K562 (cell line): ENCODE results near the gene H3-3A. TPM values are rescaled to one million over a fixed set of nuclear protein-coding genes. Genes with fewer than 3 reads are reported as not detected.

ENCODE experiments used
- ATAC-seq: fragments of 200-7000 bp; cut with Tn5 transposase; 3 replicates; pipeline ENCODE4 v1.9.1; 2020; ENCODE audit warnings: moderate library complexity
- BruUV-seq: library from RNA; stranded (reverse); fragments of 400-500 nt; replicated peaks from 2 replicates; lab custom pipeline; 2021; lab: Mats Ljungman, UMichigan
- CTCF ChIA-PET: fragments of 300-600 bp; formaldehyde crosslinking; extraction: SDS; loops from one replicate; lab custom pipeline; 2021; ENCODE audit warnings: low intra/inter-chr PET ratio; lab: Yijun Ruan, JAX
- POLR2A ChIA-PET: fragments of 300-600, 350-650 bp; sonication (Branson Sonifier 250); formaldehyde crosslinking; extraction: SDS; loops from one replicate; lab custom pipeline; 2021; ENCODE audit warnings: antibody characterized with exemption, inconsistent platforms; lab: Yijun Ruan, JAX
- DNase-seq, 4 experiments: peaks; one replicate each; pipeline versions ENCODE4 v3.0.0 to v3.0.0-alpha.2; 2011 to 2018; ENCODE audit warnings: low spot score in 3 of 4, mixed read lengths in 3 of 4; ENCODE audit errors: extremely low read depth in 1 of 4
- FAIRE-seq: peaks from 2 replicates; lab custom pipeline; 2011; peaks lifted over from hg19 to GRCh38; lab: Jason Lieb, UNC
- H2AFZ ChIP-seq: 2 replicates; pipeline ENCODE4 v1.6.0; 2011; ENCODE audit warnings: low read depth, low read length, control low read depth, inconsistent platforms
- H3K27ac ChIP-seq: fragments of 200-600 bp; 3 replicates; pipeline ENCODE4 v1.8.0; 2011; ENCODE audit warnings: low read depth, mild to moderate bottlenecking, control low read depth, inconsistent platforms, low read length, moderate library complexity, mixed read lengths; ENCODE audit errors: extremely low read depth
- H3K27me3 ChIP-seq, 2 experiments: fragments of 300-600 bp in 1 of 2; 2 replicates in 1 of 2; 3 replicates in 1 of 2; pipeline versions ENCODE4 v1.6.0 to v1.8.0; 2011; ENCODE audit warnings: inconsistent platforms in 2 of 2, low read length in 2 of 2, mild to moderate bottlenecking in 1 of 2, mixed read lengths in 1 of 2, moderate library complexity in 1 of 2; ENCODE audit not compliant: control insufficient read depth in 2 of 2, insufficient read depth in 2 of 2
- H3K36me3 ChIP-seq: fragments of 300-600 bp; 3 replicates; pipeline ENCODE4 v1.8.0; 2011; ENCODE audit warnings: mild to moderate bottlenecking, low read length, inconsistent platforms; ENCODE audit not compliant: control insufficient read depth, insufficient read depth
- H3K4me1 ChIP-seq, 2 experiments: fragments of 200-600 bp in 1 of 2; replicated peaks in 1 of 2; 2 replicates in 1 of 2; 3 replicates in 1 of 2; pipeline versions ENCODE4 v1.5.1 to v1.8.0; 2011; ENCODE audit warnings: inconsistent platforms in 2 of 2, low read length in 2 of 2, mild to moderate bottlenecking in 1 of 2, mixed read lengths in 1 of 2, moderate library complexity in 1 of 2; ENCODE audit not compliant: control insufficient read depth in 2 of 2, insufficient read depth in 2 of 2
- H3K4me2 ChIP-seq: 2 replicates; pipeline ENCODE4 v1.6.1; 2011; ENCODE audit warnings: low read length, control low read depth, inconsistent platforms, mixed read lengths; ENCODE audit not compliant: insufficient read depth
- H3K4me3 ChIP-seq: fragments of 200-600 bp; sonication (generic), shearing (Covaris generic); 2 replicates; pipeline ENCODE4 v1.5.1; 2016; ENCODE audit warnings: control low read depth, inconsistent platforms
- H3K79me2 ChIP-seq: fragments of 200-600 bp; 3 replicates; pipeline ENCODE4 v1.8.0; 2011; ENCODE audit warnings: low read length, inconsistent platforms; ENCODE audit not compliant: control insufficient read depth, insufficient read depth
- H3K9ac ChIP-seq, 2 experiments: 2 replicates each; pipeline versions ENCODE4 v1.6.0 to v1.6.1; 2011; ENCODE audit warnings: low read depth in 2 of 2, low read length in 2 of 2, control low read depth in 1 of 2, inconsistent platforms in 1 of 2, mild to moderate bottlenecking in 1 of 2, mixed read lengths in 1 of 2; ENCODE audit not compliant: insufficient read depth in 1 of 2
- H3K9me1 ChIP-seq: one replicate; pipeline ENCODE4 v1.6.0; 2011; ENCODE audit warnings: inconsistent platforms, mild to moderate bottlenecking, low read length, moderate library complexity; ENCODE audit not compliant: control insufficient read depth, insufficient read depth
- H3K9me3 ChIP-seq: replicated peaks from 2 replicates; pipeline ENCODE4 v1.5.1; 2011; ENCODE audit warnings: low read depth, low read length, inconsistent platforms; ENCODE audit not compliant: control insufficient read depth, insufficient read depth
- H4K20me1 ChIP-seq: replicated peaks from 2 replicates; pipeline ENCODE4 v1.6.1; 2011; ENCODE audit warnings: low read length, inconsistent platforms, mixed read lengths; ENCODE audit not compliant: control insufficient read depth, insufficient read depth
- BACH1 ChIP-seq: fragments of 200-800 bp; sonication (Bioruptor generic); IDR thresholded peaks from 2 replicates; pipeline ENCODE4 v1.6.1; 2016; ENCODE audit warnings: missing genetic modification characterization, missing compliant biosample characterization
- BRD9 ChIP-seq: fragments of 450-650 bp; IDR thresholded peaks from 2 replicates; pipeline ENCODE4 v1.6.1; 2018; ENCODE audit warnings: low read depth; ENCODE audit not compliant: partially characterized antibody
- FOSL1 ChIP-seq: fragments of 200-800 bp; sonication (Bioruptor generic); conservative IDR thresholded peaks from 2 replicates; pipeline ENCODE4 v1.6.1; 2016; ENCODE audit warnings: missing genetic modification characterization, missing compliant biosample characterization
- ILK ChIP-seq: fragments of 450-650 bp; IDR thresholded peaks from 2 replicates; pipeline ENCODE4 v1.6.1; 2016; ENCODE audit warnings: missing genetic modification characterization, low read depth, mild to moderate bottlenecking, missing compliant biosample characterization, moderate library complexity, borderline replicate concordance
- TAF9B ChIP-seq: fragments of 450-650 bp; IDR thresholded peaks from 2 replicates; pipeline ENCODE4 v1.6.1; 2018; ENCODE audit warnings: mild to moderate bottlenecking; ENCODE audit not compliant: partially characterized antibody
- TEAD4 ChIP-seq, 2 experiments: sonication (generic) in 1 of 2; formaldehyde crosslinking in 1 of 2; IDR thresholded peaks; 2 replicates each; pipeline versions ENCODE4 v1.6.1 to v1.8.0; 2012 to 2022; ENCODE audit warnings: borderline replicate concordance in 1 of 2, inconsistent platforms in 1 of 2, low read length in 1 of 2, mild to moderate bottlenecking in 1 of 2, missing genetic modification reagents in 1 of 2
- TGIF2 ChIP-seq: sonication (generic); formaldehyde crosslinking; IDR thresholded peaks from 2 replicates; pipeline ENCODE4 v1.8.1; 2022; ENCODE audit warnings: mild to moderate bottlenecking, missing genetic modification reagents, moderate library complexity
- ZBTB12 ChIP-seq: fragments of 250-450 bp; sonication (Bioruptor Pico); IDR thresholded peaks from 2 replicates; pipeline ENCODE4 v1.4.0; 2020
- ZNF354B ChIP-seq: fragments of 250-450 bp; sonication (Bioruptor Pico); IDR thresholded peaks from 2 replicates; pipeline ENCODE4 v1.4.0; 2020
- WGBS: fragments of 100-300 bp; shearing (Covaris generic); methylation state at CpG from one replicate; pipeline ENCODE4 v1.1.6; 2016; ENCODE audit warnings: low coverage, mixed read lengths; ENCODE audit not compliant: insufficient coverage; ENCODE audit errors: missing lambda C conversion rate; 5-methylcytosine and 5-hydroxymethylcytosine counted together
- in situ Hi-C: fragments of 300-500 bp; cut with MboI; formaldehyde crosslinking; loops from 4 replicates; pipeline ENCODE4 v1.15.0; 2018; ENCODE audit warnings: inconsistent platforms, mixed read lengths
- intact Hi-C: fragments of 100-400 bp; cut with micrococcal nuclease; formaldehyde crosslinking; loops from 2 replicates; pipeline ENCODE4 v1.14.2; 2022
- polyA plus RNA-seq, 8 experiments: library from polyadenylated mRNA; depleted of rRNA in 4 of 8; stranded (reverse) in 5 of 8; unstranded in 3 of 8; fragments of >200 nt; fragmentation: Nextera tagmentation in 2 of 8; fragmentation: Illumina TruSeq in 1 of 8; extraction: Ambion mirVana in 2 of 8; extraction: Trizol in 1 of 8; gene quantifications; 2 replicates each; pipeline versions ENCODE4 v1.2.1 to v1.2.3, GENCODE V29; 2011 to 2014; ENCODE audit warnings: inconsistent platforms in 1 of 8, missing spikeins in 1 of 8
- total RNA-seq, 7 experiments: library from RNA; depleted of rRNA in 6 of 7; stranded (reverse); fragments of >200 nt in 6 of 7; fragmentation: Illumina TruSeq in 2 of 7; extraction: Trizol in 2 of 7; gene quantifications; 2 replicates each; pipeline versions ENCODE4 v1.2.1 to v1.2.3, GENCODE V29; 2011 to 2021; ENCODE audit warnings: low replicate concordance in 1 of 7
- TF ChIP-seq, protein P1 (sequence below): IDR thresholded peaks from 2 replicates; pipeline ENCODE4 v1.6.1; 2016; ENCODE audit warnings: missing genetic modification characterization, missing compliant biosample characterization
- TF ChIP-seq, protein P2 (sequence below): fragments of 200-400 bp; formaldehyde crosslinking; IDR thresholded peaks from 2 replicates; pipeline ENCODE4 v1.6.1; 2017; ENCODE audit warnings: mild to moderate bottlenecking, low read depth, low read length, moderate library complexity
- TF ChIP-seq, protein P3 (sequence below): fragments of 450-650 bp; formaldehyde crosslinking; IDR thresholded peaks from 2 replicates; pipeline ENCODE4 v1.4.0; 2022; ENCODE audit warnings: mild to moderate bottlenecking, moderate library complexity

The H3-3A gene
- total and polyA plus RNA-seq, 9 of the 15 experiments (the other 6 are each of a cell fraction or from before 2014, with no cell fraction given): 426 to 1,083 (median 591) TPM

DNA sequence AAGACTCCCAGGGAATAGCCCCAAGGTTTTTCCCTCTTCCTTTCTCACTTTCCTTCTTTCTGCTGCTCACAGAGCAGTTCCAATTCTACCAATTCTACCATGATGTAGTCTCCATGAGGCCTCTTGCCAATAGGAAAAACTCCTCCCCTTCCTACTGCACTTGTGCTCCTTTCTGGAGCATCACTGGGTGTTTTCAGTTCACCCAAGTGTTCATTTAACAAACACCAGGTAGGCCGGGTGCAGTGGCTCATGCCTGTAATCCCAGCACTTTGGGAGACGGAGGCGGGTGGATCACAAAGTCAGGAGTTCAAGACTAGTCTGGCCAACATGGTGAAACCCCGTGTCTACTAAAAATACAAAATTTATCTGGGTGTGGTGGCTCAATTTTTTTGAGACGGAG is 26.6 kb upstream of the H3-3A start:
- no peak overlapping the region for H3K4me2 ChIP-seq
- in situ Hi-C loops (no loop called here), intact Hi-C loops (no loop called here)
- ChIA-PET POLR2A (interaction anchor here (0.7 kb wide), 1 partner anchor 467 kb away, joined by 3 read pairs; no protein-coding TSS in a partner anchor), CTCF (no interaction called here)
- FAIRE-seq (no peak), ATAC-seq (no peak), DNase-seq (no peak)
- H3K4me3 ChIP-seq: no peak overlapping the region
- no TSS peak for BruUV-seq
- H3K79me2 ChIP-seq: no peaks in the 10 kb centered on the region
- no peak overlapping the region for H3K9ac ChIP-seq
- H3K27ac ChIP-seq: no peak overlapping the region
- H2AFZ ChIP-seq: peak overlapping the region; percentile 60
- WGBS: 80% methylated on average over 5 of the region's 5 CpGs
- H3K9me1 ChIP-seq: no peaks in the 10 kb centered on the region
- H3K36me3 ChIP-seq: no peaks in the 10 kb centered on the region
- H3K4me1 ChIP-seq: peaks cover 4 to 13% of the 10 kb centered on the region in 2 experiments
- TF ChIP-seq TGIF2 (CRISPR knock-in tag) (no peak), TAF9B (no peak), ZBTB12 (CRISPR knock-in tag) (no peak), ZNF354B (CRISPR knock-in tag) (no peak), BRD9 (no peak), FOSL1 (tag) (no peak), BACH1 (tag) (no peak), TEAD4 (IDR thresholded peaks at IDR 0.05; ENCODE audit: low read length) (no peak), TEAD4 (CRISPR knock-in tag; IDR thresholded peaks at IDR 0.05; ENCODE audit: borderline replicate concordance) (no peak), ILK (tag) (no peak)
- TF ChIP-seq, protein P1, sequence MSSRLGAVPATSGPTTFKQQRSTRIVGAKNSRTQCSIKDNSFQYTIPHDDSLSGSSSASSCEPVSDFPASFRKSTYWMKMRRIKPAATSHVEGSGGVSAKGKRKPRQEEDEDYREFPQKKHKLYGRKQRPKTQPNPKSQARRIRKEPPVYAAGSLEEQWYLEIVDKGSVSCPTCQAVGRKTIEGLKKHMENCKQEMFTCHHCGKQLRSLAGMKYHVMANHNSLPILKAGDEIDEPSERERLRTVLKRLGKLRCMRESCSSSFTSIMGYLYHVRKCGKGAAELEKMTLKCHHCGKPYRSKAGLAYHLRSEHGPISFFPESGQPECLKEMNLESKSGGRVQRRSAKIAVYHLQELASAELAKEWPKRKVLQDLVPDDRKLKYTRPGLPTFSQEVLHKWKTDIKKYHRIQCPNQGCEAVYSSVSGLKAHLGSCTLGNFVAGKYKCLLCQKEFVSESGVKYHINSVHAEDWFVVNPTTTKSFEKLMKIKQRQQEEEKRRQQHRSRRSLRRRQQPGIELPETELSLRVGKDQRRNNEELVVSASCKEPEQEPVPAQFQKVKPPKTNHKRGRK (tag): no peak
- TF ChIP-seq, protein P2, sequence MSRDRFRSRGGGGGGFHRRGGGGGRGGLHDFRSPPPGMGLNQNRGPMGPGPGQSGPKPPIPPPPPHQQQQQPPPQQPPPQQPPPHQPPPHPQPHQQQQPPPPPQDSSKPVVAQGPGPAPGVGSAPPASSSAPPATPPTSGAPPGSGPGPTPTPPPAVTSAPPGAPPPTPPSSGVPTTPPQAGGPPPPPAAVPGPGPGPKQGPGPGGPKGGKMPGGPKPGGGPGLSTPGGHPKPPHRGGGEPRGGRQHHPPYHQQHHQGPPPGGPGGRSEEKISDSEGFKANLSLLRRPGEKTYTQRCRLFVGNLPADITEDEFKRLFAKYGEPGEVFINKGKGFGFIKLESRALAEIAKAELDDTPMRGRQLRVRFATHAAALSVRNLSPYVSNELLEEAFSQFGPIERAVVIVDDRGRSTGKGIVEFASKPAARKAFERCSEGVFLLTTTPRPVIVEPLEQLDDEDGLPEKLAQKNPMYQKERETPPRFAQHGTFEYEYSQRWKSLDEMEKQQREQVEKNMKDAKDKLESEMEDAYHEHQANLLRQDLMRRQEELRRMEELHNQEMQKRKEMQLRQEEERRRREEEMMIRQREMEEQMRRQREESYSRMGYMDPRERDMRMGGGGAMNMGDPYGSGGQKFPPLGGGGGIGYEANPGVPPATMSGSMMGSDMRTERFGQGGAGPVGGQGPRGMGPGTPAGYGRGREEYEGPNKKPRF: no peak
- TF ChIP-seq, protein P3, sequence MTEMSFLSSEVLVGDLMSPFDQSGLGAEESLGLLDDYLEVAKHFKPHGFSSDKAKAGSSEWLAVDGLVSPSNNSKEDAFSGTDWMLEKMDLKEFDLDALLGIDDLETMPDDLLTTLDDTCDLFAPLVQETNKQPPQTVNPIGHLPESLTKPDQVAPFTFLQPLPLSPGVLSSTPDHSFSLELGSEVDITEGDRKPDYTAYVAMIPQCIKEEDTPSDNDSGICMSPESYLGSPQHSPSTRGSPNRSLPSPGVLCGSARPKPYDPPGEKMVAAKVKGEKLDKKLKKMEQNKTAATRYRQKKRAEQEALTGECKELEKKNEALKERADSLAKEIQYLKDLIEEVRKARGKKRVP (CRISPR knock-in tag): no peak
- TF ChIP-seq, all 486 proteins: peak for 0
- Histone ChIP-seq H3K27me3 (no peaks in the 10 kb centered on the region), H4K20me1 (no peaks in the 10 kb centered on the region), H3K9me3 (no peaks in the 10 kb centered on the region)
